H54 (cell line): ENCODE data around the gene PIEZO2.

Experiments
- DNase-seq: peaks from one replicate; pipeline ENCODE4 v3.0.0; 2011; ENCODE audit warnings: low spot score, mixed read lengths; ENCODE audit not compliant: insufficient read length
- FAIRE-seq: peaks from 3 replicates; lab custom pipeline; 2011; peaks lifted over from hg19 to GRCh38; lab: Jason Lieb, UNC
- POLR2A ChIP-seq: IDR thresholded peaks from 2 replicates; pipeline ENCODE4 v1.6.1; 2011; ENCODE audit warnings: low read depth, mild to moderate bottlenecking, low read length

The PIEZO2 gene

GRCh38 chr18:10750191-10751035, 399.0 kb downstream of the PIEZO2 start:
- DNase-seq: no peak
- no peak for TF ChIP-seq POLR2A
- no peak for FAIRE-seq

GRCh38 chr18:10748641-10749040, 400.7 kb downstream of the PIEZO2 start:
- DNase-seq (no peak), FAIRE-seq (no peak)
- no peak for TF ChIP-seq POLR2A

GRCh38 chr18:10745971-10746370, 403.4 kb downstream of the PIEZO2 start:
- FAIRE-seq (no peak), DNase-seq (no peak)
- TF ChIP-seq POLR2A: no peak

- no peak for TF ChIP-seq POLR2A
- DNase-seq (no peak), FAIRE-seq (no peak)
Observed at GRCh38 chr18:10745219-10745618, 404.1 kb downstream of the PIEZO2 start.

- TF ChIP-seq POLR2A: no peak
- FAIRE-seq: no peak
Observed at GRCh38 chr18:10743766-10744165, 405.6 kb downstream of the PIEZO2 start.

GRCh38 chr18:10739152-10739551, 410.2 kb downstream of the PIEZO2 start:
- no peak for TF ChIP-seq POLR2A
- FAIRE-seq: no peak
- DNase-seq: no peak

More at GRCh38 chr18:10743766-10744165, 405.6 kb downstream of the PIEZO2 start:
- no peak for DNase-seq

GRCh38 chr18:10736984-10737383, 412.4 kb downstream of the PIEZO2 start:
- DNase-seq (no peak), FAIRE-seq (no peak)
- TF ChIP-seq POLR2A: no peak

- TF ChIP-seq POLR2A: no peak
- DNase-seq: no peak
- FAIRE-seq: no peak
Observed at GRCh38 chr18:10732990-10733389, 416.4 kb downstream of the PIEZO2 start.

- FAIRE-seq (no peak), DNase-seq (no peak)
- TF ChIP-seq POLR2A: no peak
Observed at GRCh38 chr18:10727477-10727876, 421.9 kb downstream of the PIEZO2 start.

- FAIRE-seq (no peak), DNase-seq (no peak)
- no peak for TF ChIP-seq POLR2A
Observed at GRCh38 chr18:10726198-10727068, 422.9 kb downstream of the PIEZO2 start.

- DNase-seq (no peak), FAIRE-seq (no peak)
- no peak for TF ChIP-seq POLR2A
Observed at GRCh38 chr18:10724666-10725065, 424.7 kb downstream of the PIEZO2 start.

- FAIRE-seq: no peak
- DNase-seq: no peak
Observed at GRCh38 chr18:10723496-10723895, 425.9 kb downstream of the PIEZO2 start.

GRCh38 chr18:10718809-10719208, 430.6 kb downstream of the PIEZO2 start:
- FAIRE-seq: no peak

More at GRCh38 chr18:10723496-10723895, 425.9 kb downstream of the PIEZO2 start:
- TF ChIP-seq POLR2A: no peak

GRCh38 chr18:10715791-10716190, 433.6 kb downstream of the PIEZO2 start:
- DNase-seq (no peak), FAIRE-seq (no peak)
- no peak for TF ChIP-seq POLR2A

More at GRCh38 chr18:10718809-10719208, 430.6 kb downstream of the PIEZO2 start:
- DNase-seq: no peak
- no peak for TF ChIP-seq POLR2A

GRCh38 chr18:10713409-10713808, 436.0 kb downstream of the PIEZO2 start:
- no peak for DNase-seq
- no peak for FAIRE-seq

More at GRCh38 chr18:10713409-10713808, 436.0 kb downstream of the PIEZO2 start:
- TF ChIP-seq POLR2A: no peak
